Right atrium auricular region (tissue), 2 donors: ENCODE data around the gene MED15. TPM values are rescaled to one million over a fixed set of nuclear protein-coding genes. Genes with fewer than 3 reads are reported as not detected.
"Not testable (repeated sequence)": the region's sequence is repeated elsewhere in the genome, so short reads cannot be mapped to it uniquely, and the experiment has no call there.

Experiments used
- DNase-seq: peaks from one replicate; pipeline ENCODE4 v3.0.0-alpha.2; 2019; ENCODE audit warnings: low spot score
- H3K27ac ChIP-seq, 2 donors: fragments of 200-600 bp; sonication (generic); 1 replicate in 1 of 2; 2 replicates in 1 of 2; pipeline ENCODE4 v1.5.1; 2016 to 2019
- H3K27me3 ChIP-seq, 2 donors: fragments of 200-600 bp; sonication (generic); one replicate each; pipeline versions ENCODE4 v1.5.1 to v1.6.0; 2017 to 2019
- H3K36me3 ChIP-seq: fragments of 200-600 bp; sonication (generic); one replicate; pipeline ENCODE4 v1.5.1; 2016
- H3K4me1 ChIP-seq, 2 donors: fragments of 200-600 bp; sonication (generic); one replicate each; pipeline versions ENCODE4 v1.5.1 to v1.6.0; 2017 to 2019
- H3K4me3 ChIP-seq, 2 donors: fragments of 200-600 bp; sonication (generic); 1 replicate in 1 of 2; 2 replicates in 1 of 2; pipeline ENCODE4 v1.5.1; 2017 to 2019; ENCODE audit warnings: mild to moderate bottlenecking in 1 of 2, moderate library complexity in 1 of 2
- H3K9me3 ChIP-seq, 2 donors: fragments of 200-600 bp; sonication (generic); one replicate each; pipeline ENCODE4 v1.5.1; 2019
- total RNA-seq, 2 donors: library from RNA; depleted of rRNA; stranded (reverse); fragments of >200 nt; gene quantifications; one replicate each; pipeline ENCODE4 v1.1.0, GENCODE V29; 2016
- TF ChIP-seq, protein P1 (sequence below), 2 donors: fragments of 200-600 bp; sonication (generic); IDR thresholded peaks; one replicate each; pipeline ENCODE4 v1.5.1; 2019; ENCODE audit warnings: antibody characterized with exemption in 2 of 2

The MED15 gene
- total RNA-seq, 2 donors from 2014 or later, result 18.8 to 40.6 TPM

GRCh38 chr22:20479612-20480196, 27.7 kb upstream of the MED15 start:
- no peaks in the 10 kb centered on the region for H3K36me3 ChIP-seq
- TF ChIP-seq, protein P1, sequence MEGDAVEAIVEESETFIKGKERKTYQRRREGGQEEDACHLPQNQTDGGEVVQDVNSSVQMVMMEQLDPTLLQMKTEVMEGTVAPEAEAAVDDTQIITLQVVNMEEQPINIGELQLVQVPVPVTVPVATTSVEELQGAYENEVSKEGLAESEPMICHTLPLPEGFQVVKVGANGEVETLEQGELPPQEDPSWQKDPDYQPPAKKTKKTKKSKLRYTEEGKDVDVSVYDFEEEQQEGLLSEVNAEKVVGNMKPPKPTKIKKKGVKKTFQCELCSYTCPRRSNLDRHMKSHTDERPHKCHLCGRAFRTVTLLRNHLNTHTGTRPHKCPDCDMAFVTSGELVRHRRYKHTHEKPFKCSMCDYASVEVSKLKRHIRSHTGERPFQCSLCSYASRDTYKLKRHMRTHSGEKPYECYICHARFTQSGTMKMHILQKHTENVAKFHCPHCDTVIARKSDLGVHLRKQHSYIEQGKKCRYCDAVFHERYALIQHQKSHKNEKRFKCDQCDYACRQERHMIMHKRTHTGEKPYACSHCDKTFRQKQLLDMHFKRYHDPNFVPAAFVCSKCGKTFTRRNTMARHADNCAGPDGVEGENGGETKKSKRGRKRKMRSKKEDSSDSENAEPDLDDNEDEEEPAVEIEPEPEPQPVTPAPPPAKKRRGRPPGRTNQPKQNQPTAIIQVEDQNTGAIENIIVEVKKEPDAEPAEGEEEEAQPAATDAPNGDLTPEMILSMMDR (IDR thresholded peaks at IDR 0.05), result no peak
- H3K4me3 ChIP-seq, result no peak overlapping the region
- DNase-seq, result no peak
- no peak overlapping the region for H3K27ac ChIP-seq
- H3K4me1 ChIP-seq, result peaks cover 0 to 8% of the 10 kb centered on the region in 2 donors
- H3K9me3 ChIP-seq, result no peaks in the 10 kb centered on the region
- H3K27me3 ChIP-seq, result no peaks in the 10 kb centered on the region

- DNase-seq, H3K36me3 ChIP-seq, H3K27ac ChIP-seq, H3K27me3 ChIP-seq, H3K4me1 ChIP-seq, H3K4me3 ChIP-seq, H3K9me3 ChIP-seq: not testable (repeated sequence)
These were observed 24.3 kb upstream of the MED15 start for GRCh38 chr22:20483143-20483506.

- TF ChIP-seq, protein P1 (IDR thresholded peaks at IDR 0.05), result no peak
- Histone ChIP-seq H3K27me3 (no peaks in the 10 kb centered on the region), H3K4me3 (no peak overlapping the region), H3K27ac (no peak overlapping the region), H3K36me3 (no peaks in the 10 kb centered on the region), H3K9me3 (no peaks in the 10 kb centered on the region), H3K4me1 (peaks cover 0 to 12% of the 10 kb centered on the region in 2 donors)
- DNase-seq, result no peak
These were observed 23.6 kb upstream of the MED15 start for GRCh38 chr22:20483771-20484170.

DNA sequence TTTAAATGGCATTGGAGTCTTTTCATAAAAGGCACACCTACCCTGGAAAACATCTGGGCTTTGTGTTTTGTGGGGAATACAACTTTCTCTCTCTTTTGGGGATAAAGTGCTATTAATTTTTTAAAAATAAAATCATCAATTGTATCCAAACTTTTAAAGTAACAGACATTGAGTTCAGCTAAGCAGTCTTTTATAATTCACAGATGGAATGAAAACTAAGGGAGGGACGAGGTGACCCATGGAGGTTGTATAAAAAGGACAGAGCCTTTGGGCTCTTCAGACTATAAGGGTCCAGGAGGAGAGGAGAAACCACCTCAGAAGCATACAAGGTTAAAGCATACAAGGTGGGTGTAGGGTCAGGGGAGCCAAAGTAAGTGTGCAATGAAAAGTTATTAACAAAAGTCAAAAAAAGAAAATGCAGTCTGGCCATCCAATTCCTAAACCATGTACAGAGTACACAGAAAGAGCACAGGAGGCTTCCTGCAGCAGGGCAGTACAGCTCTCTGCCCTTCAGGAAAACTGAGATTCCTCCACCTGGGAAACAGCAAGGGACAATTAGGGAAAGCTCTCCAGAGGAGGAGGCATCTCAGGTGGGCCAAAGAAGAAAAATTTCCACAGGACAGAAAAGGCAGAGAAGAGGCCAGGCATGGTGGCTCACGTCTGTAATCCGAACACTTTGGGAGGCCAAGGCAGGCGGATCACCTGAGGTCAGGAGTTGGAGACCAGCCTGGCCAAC, 22.3 kb upstream of the MED15 start:
- H3K27ac ChIP-seq, result no peak overlapping the region
- H3K36me3 ChIP-seq, result no peaks in the 10 kb centered on the region
- no peaks in the 10 kb centered on the region for H3K9me3 ChIP-seq
- TF ChIP-seq, protein P1 (IDR thresholded peaks at IDR 0.05), result no peak
- no peaks in the 10 kb centered on the region for H3K27me3 ChIP-seq
- peaks cover 0 to 12% of the 10 kb centered on the region in 2 donors for H3K4me1 ChIP-seq
- DNase-seq, result no peak
- no peak overlapping the region for H3K4me3 ChIP-seq

DNA sequence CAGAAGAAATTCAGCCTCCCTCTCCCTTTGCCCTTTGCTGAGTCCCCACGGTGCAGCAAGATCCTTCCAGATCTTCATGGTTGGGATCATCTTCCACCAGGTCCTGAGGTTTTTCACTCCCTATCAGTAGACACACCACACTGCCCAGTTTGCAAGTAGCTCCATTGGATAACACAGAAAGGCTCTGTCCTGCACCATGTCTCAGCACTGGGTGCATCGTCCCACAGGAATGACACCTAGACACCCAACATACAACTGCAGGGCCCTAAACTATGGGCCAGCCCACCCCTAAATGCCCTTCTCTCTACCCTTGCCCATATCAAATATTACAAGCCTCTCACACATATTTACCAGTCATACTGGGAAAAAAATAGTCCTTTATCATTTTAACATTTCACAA, 21.2 kb upstream of the MED15 start:
- H3K36me3 ChIP-seq, result no peaks in the 10 kb centered on the region
- no peaks in the 10 kb centered on the region for H3K27me3 ChIP-seq
- H3K9me3 ChIP-seq, result no peaks in the 10 kb centered on the region
- no peak for DNase-seq
- H3K4me3 ChIP-seq, result no peak overlapping the region
- TF ChIP-seq, protein P1 (IDR thresholded peaks at IDR 0.05), result no peak
- no peak overlapping the region for H3K27ac ChIP-seq
- H3K4me1 ChIP-seq, result peaks cover 0 to 12% of the 10 kb centered on the region in 2 donors

GRCh38 chr22:20487715-20488114, 19.7 kb upstream of the MED15 start:
- no peak for DNase-seq
- no peaks in the 10 kb centered on the region for H3K27me3 ChIP-seq
- H3K27ac ChIP-seq, result no peak overlapping the region
- no peaks in the 10 kb centered on the region for H3K36me3 ChIP-seq
- H3K4me1 ChIP-seq, result peaks cover 0 to 12% of the 10 kb centered on the region in 2 donors
- H3K9me3 ChIP-seq, result no peaks in the 10 kb centered on the region
- TF ChIP-seq, protein P1 (IDR thresholded peaks at IDR 0.05), result no peak
- H3K4me3 ChIP-seq, result no peak overlapping the region
